ENCODE measurements around the gene NAP1L5.

NAP1L5 gene

GRCh38 chr4:88722828-88723227, 25.2 kb upstream of the NAP1L5 start:
- in situ Hi-C loops (cut with MboI; ENCODE audit: low sequenced_read_pairs) = no loop called here

GRCh38 chr4:88722276-88722780, 24.7 kb upstream of the NAP1L5 start:
- in situ Hi-C loops (cut with MboI; ENCODE audit: low sequenced_read_pairs) = no loop called here

GRCh38 chr4:88720451-88721428, 23.1 kb upstream of the NAP1L5 start:
- in situ Hi-C loops (cut with MboI; ENCODE audit: low sequenced_read_pairs) = no loop called here

GRCh38 chr4:88719381-88719780, 21.8 kb upstream of the NAP1L5 start:
- in situ Hi-C loops (cut with MboI; ENCODE audit: low sequenced_read_pairs) = no loop called here

- in situ Hi-C loops (cut with MboI; ENCODE audit: low sequenced_read_pairs) = no loop called here
These were observed 20.5 kb upstream of the NAP1L5 start for GRCh38 chr4:88718098-88718497.

GRCh38 chr4:88713782-88714181, 16.2 kb upstream of the NAP1L5 start:
- in situ Hi-C loops (cut with MboI; ENCODE audit: low sequenced_read_pairs) = no loop called here

- in situ Hi-C loops (cut with MboI; ENCODE audit: low sequenced_read_pairs) = no loop called here
These were observed 12.4 kb upstream of the NAP1L5 start for GRCh38 chr4:88709989-88710388.

- in situ Hi-C loops (cut with MboI; ENCODE audit: low sequenced_read_pairs) = no loop called here
These were observed 8.9 kb upstream of the NAP1L5 start for GRCh38 chr4:88706574-88706973.

- in situ Hi-C loops (cut with MboI; ENCODE audit: low sequenced_read_pairs) = no loop called here
These were observed 8.3 kb upstream of the NAP1L5 start for GRCh38 chr4:88705805-88706492.

- in situ Hi-C loops (cut with MboI; ENCODE audit: low sequenced_read_pairs) = no loop called here
These were observed 7.6 kb upstream of the NAP1L5 start for GRCh38 chr4:88705223-88705622.

GRCh38 chr4:88702782-88703181, 5.2 kb upstream of the NAP1L5 start:
- in situ Hi-C loops (cut with MboI; ENCODE audit: low sequenced_read_pairs) = no loop called here

- in situ Hi-C loops (cut with MboI; ENCODE audit: low sequenced_read_pairs) = no loop called here
These were observed 890 bp upstream of the NAP1L5 start for GRCh38 chr4:88698519-88698918.

- in situ Hi-C loops (cut with MboI; ENCODE audit: low sequenced_read_pairs) = no loop called here
These were observed 488 bp downstream of the NAP1L5 start for GRCh38 chr4:88697141-88697540.

GRCh38 chr4:88696630-88697029, 999 bp downstream of the NAP1L5 start:
- in situ Hi-C loops (cut with MboI; ENCODE audit: low sequenced_read_pairs) = no loop called here

GRCh38 chr4:88693792-88694191, 3.8 kb downstream of the NAP1L5 start:
- in situ Hi-C loops (cut with MboI; ENCODE audit: low sequenced_read_pairs) = no loop called here

- in situ Hi-C loops (cut with MboI; ENCODE audit: low sequenced_read_pairs) = no loop called here
These were observed 7.3 kb downstream of the NAP1L5 start for GRCh38 chr4:88690355-88690754.

GRCh38 chr4:88681209-88681608, 16.4 kb downstream of the NAP1L5 start:
- in situ Hi-C loops (cut with MboI; ENCODE audit: low sequenced_read_pairs) = no loop called here

- in situ Hi-C loops (cut with MboI; ENCODE audit: low sequenced_read_pairs) = no loop called here
These were observed 22.1 kb downstream of the NAP1L5 start for GRCh38 chr4:88675543-88675942.

- in situ Hi-C loops (cut with MboI; ENCODE audit: low sequenced_read_pairs) = no loop called here
These were observed 22.6 kb downstream of the NAP1L5 start for GRCh38 chr4:88674979-88675378.

GRCh38 chr4:88674565-88674964, 23.1 kb downstream of the NAP1L5 start:
- in situ Hi-C loops (cut with MboI; ENCODE audit: low sequenced_read_pairs) = no loop called here

- in situ Hi-C loops (cut with MboI; ENCODE audit: low sequenced_read_pairs) = no loop called here
These were observed 23.7 kb downstream of the NAP1L5 start for GRCh38 chr4:88673886-88674285.

GRCh38 chr4:88672987-88673386, 24.6 kb downstream of the NAP1L5 start:
- in situ Hi-C loops (cut with MboI; ENCODE audit: low sequenced_read_pairs) = no loop called here

Measured in hTERT RPE-1 (cell line).